Measurements from ENCODE around the gene MPPED2. TPM values are rescaled to one million over a fixed set of nuclear protein-coding genes. Genes with fewer than 3 reads are reported as not detected.

Gene MPPED2
- total RNA-seq, 1 donor from 2014 or later: not detected

DNA sequence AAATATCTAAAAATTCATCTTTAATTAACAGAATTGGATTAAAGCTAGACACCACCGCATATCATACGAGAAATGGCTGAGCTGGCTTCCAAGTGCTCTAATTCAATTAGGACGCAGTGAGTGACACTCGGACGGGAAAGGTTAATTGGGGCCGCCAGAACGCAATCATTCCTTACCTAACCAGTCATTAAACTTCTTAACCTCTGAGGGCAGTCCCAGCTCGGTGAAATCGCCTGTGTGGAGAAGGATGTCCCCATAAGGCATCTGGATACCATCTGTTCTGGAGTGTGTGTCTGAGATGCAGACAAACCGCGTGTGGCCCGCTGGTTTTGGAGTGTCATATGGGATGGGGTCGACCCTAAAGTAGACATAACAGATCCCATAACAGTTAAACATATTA lies 50.3 kb downstream of the MPPED2 start:
- no peak for DNase-seq (ENCODE audit: extremely low read depth, low read depth, low spot score)

DNA sequence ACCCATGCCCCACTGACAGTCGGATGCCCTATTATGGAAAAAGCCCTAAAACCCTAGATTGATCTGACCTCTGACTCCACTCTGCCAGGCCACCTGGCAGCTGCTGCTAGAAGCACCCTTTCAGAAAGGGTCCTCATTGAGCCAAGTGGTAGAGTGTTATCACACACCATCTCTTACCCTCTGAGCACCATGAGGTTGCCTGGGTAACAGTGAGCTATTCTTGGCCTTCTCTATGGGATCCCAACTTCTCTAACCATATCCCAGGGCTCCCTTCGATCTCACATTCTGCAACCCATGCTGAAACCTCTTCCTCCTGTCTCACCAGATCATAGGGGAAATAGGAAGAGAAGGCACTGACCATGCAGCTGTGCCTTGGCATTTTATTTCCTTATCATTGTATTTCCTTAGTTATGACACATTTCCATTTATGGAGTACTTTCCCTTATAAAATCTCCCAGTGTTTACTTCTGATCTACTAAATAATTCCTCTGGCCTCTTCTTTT lies 52.7 kb downstream of the MPPED2 start:
- DNase-seq (ENCODE audit: extremely low read depth, low read depth, low spot score): no peak

DNA sequence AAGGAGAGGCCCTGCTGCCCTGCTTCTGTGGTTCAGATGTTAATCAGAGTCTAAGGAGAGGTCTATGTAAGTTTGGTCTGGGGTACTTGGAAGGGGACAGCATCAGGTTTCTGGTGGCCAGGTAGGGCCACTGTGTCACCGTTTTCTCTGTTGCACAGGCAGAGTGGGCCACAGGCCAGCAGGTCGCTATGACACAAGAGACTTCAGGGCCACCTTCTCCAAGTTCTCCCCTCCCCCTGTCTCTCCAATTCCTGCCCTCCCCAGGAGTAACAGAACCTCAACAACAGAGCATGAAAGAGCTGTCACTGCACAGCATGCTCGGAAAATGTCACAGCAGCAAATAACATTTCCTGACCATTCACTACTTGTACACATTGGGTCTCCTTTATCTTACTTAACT lies 58.6 kb downstream of the MPPED2 start:
- DNase-seq (ENCODE audit: extremely low read depth, low read depth, low spot score): no peak

DNA sequence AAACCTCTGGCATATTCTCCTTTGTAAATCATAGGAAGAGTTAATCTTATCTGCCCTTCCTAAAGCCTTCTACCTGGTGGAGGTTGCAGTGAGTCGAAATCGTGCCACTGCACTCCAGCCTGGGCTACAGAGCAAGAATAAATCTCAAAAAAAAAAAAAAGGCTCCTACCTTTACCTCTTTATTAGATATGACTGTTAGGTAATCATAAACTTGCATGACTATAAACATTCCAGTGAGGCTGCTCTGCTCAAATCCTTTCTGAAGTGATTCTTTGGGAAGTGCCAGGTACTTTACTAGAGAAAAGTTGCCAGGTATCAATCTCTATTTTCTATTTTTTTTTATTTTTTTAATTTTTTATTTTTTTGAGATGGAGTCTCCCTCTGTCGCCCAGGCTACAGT lies 59.6 kb downstream of the MPPED2 start:
- no peak for DNase-seq (ENCODE audit: extremely low read depth, low read depth, low spot score)

DNA sequence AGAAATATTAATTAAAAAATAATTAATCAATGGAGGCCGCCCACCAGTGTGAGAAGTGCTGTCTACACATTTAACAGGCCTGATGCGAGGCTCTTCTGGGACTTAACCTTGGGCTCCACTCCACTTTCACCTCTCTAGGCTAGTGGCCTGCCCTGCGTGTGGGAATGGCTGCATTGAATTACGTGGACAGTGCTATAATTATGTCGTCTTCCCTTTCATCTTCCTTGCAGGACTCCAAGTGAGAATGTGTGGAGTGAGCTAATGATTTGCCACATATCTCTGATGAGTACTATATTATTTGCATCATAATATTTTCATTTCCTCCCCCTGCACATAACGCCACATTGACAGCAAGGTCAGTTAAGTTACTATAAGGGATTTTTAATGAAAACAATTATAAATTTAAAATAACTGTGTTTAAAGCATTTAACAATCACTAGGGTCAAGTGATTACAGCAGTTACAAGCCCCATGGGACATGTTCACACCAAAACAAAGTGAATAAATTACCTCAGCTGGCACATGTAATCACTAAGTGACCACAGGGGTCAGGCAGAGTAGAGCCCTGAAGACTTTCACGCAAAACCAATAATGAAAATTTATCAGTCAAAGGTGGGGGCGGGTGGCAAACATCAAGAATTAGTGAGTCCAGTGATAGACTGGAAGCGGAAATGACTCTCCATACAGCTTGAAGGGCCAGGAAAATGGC lies 63.5 kb downstream of the MPPED2 start:
- no peak for DNase-seq (ENCODE audit: extremely low read depth, low read depth, low spot score)

DNA sequence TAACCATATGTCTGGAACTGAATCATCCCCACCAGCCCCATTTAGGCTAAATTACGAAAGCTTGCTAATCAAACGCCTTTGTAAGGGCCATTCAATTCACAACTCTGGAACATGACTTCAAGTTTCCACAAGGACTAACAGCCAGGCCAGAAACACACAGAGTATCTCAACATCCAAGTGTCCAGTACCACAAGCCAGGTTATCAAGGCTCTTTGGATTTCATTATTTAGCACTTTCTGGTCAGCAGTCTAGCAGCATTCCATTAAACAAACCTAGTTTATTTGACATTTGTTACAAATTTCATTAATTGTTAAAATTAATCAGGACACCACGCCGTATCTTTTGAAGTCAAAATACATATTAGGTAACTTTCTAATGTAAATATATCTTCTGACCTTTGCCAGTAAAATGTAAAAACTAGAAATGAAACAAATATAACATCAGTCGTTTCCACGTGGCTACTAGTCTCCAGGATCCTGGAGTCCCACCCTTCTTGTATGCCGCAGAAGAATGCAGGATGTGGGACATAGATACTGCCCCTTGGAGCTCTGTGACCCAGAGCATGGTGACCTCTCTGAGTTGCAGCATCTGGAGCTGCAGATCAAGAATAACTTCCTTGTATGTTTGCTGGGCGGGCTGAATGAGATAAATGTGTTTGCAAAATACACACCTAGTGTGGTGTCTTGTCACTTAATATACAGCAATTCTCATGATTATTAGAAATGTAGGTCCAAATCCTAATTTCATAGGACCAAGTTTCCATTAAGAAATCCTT lies 64.7 kb downstream of the MPPED2 start:
- DNase-seq (ENCODE audit: extremely low read depth, low read depth, low spot score): no peak

DNA sequence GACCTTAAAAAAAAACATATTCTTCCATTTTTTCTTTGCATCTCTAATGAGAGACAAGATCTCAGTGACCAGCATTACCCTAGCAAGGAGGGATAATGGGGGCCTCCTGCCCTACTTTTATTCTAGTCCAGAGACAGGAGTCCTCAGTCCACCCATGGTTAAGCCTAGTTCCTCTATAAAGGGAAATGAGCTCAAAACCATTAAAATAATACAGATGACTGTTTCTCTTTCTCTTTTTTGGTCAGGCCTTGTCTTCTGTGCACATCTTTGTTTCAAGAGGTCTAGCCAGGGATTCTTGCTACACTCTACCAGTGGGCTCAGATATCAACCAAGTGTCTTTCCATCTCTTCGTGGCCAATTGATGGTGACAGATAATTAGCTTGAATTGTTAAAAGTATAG lies 73.1 kb downstream of the MPPED2 start:
- DNase-seq (ENCODE audit: extremely low read depth, low read depth, low spot score): no peak

DNA sequence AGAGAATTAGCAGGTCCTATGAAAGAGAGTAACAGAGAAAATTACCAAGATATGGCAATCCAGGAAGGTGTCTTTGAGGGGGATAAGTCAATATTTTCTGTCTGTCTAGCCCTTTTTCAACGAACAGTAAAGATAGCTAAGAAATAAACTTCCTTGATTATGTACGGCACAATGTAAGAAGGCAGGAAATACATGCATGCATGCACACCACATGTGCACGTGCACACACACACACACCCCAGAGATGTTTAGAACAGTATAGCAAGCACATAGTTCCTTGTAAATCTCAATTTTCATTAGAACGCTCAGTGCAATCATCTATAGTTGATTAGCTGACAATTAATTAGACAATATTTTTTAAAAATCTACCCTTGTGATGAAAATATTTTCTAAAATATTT lies 74.7 kb downstream of the MPPED2 start:
- DNase-seq (ENCODE audit: extremely low read depth, low read depth, low spot score): no peak

DNA sequence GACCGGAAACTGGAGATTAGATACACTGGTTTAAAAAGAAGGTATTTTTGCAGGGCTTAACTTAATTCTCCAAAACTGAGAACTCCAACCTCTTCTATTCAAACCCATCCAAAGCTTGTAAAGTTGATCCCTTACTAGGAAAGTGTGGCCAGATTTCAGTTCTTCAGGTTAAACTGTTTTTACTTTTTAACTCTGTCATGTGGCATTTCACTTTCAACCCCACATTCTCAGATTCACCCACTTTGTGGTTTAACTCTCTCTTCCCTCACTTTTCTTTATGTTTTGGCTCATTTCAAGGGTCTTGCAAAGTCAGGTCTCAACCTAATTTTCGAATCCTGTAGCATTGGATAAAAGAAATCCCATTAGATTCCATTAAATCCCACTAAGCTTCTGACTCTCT lies 75.4 kb downstream of the MPPED2 start:
- no peak for DNase-seq (ENCODE audit: extremely low read depth, low read depth, low spot score)

DNA sequence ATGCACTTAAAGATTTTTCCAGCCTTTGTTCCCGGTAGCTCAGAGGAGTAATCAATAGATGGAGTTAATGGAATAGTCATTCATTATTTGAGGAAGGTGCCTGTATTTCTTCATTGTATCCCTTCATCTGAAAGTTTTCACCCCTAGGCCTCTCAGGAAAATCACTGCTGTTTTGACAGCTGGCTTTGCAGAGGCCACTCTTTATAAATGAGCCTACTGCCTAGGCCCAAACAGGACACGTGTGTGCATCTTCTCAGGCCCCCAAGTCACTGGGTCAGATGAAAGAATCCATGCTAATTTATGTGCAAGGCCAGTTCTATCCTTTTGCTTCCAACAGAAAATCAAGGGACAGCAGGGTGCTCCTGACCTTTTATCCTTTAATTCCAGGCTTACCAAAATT lies 76.8 kb downstream of the MPPED2 start:
- DNase-seq (ENCODE audit: extremely low read depth, low read depth, low spot score): no peak

DNA sequence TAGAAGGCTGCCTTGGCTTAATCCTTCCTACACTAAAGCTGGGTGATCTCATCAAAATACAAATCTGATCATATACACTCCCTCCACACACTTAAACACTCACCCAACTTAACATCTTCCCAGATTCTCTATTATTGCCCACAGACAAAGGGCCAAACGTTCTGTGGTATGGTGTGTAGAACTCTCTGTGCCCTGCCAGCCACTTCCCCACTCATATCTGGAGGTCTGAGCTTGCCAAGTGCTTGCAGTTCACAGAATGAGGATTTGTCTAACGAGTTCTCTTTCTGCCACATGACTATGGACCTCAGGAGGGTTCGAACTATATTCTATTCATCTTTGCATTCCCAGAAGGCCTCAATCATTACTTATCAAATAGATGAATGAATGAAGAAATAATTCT lies 77.6 kb downstream of the MPPED2 start:
- DNase-seq (ENCODE audit: extremely low read depth, low read depth, low spot score): no peak

DNA sequence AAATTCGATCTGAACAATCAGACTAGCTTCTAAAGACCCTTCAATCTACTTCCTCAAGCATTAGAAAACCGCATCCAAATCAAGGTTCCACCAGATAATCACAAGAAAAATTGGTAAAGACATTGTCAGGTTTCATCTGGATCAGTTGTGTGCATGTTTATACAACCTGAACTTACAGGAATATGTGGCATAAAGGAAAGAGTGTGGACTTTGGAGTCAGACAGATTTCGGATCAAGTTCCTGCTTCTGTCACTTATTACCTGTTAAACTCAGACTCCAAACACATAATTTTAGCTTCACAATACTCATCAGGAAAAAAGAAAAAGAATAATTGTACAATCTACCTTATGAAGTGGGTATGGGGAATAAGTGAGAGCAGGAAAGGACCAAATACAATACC lies 80.5 kb downstream of the MPPED2 start:
- DNase-seq (ENCODE audit: extremely low read depth, low read depth, low spot score): no peak

DNA sequence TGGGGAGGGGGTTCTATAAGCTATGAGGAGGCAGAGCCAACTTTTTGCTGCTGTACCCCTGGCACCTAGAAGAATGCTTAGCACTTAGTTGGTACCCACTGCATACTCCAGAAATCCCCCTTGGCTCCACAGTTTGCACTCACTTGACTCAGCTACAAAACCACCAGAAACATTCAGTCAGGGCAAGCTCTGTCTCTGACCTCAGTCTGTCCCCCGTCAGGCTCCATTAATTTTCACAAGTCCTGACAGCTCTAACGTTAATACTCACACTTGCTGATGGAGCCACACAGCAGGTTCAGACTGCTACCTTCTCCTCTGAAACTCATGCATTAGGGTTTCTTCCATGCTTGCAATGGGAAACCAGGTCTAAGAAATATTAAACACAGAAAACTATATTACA lies 81.7 kb downstream of the MPPED2 start:
- DNase-seq (ENCODE audit: extremely low read depth, low read depth, low spot score): no peak

DNA sequence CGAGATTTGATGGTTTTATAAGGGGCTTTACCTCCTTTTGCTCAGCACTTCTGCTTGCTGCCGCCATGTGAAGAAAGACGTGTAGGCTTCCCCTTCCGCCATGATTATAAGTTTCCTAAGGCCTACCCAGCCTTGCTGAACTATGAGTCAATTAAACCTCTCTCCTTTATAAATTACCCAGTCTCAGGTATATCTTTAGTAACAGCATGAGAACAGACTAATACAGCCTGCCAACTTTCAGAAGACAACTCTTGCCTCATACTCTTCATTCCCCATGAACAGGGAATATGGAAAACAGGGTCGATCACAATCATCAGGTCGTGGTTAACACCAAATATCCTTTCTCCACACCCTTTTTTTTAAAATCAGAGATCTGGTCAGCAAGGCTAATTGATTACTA lies 83.0 kb downstream of the MPPED2 start:
- no peak for DNase-seq (ENCODE audit: extremely low read depth, low read depth, low spot score)

DNA sequence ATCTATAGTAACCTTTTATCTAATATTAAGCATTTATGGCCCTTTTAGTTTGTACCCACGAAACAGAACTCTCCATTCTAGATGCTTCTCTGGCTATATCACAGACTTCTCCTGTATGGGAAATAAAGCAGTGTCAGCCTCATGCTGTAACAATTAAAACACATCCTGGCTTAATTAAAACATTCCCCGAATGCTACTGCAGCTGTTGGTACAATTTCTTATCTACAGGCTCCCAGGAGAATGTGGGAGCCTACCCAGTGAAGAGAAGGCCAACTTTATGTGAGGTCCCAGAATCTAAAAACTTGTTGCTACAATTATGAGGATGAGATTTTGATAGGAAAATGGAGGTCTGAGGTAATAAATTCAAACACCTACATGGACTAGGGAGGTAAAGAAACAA lies 83.8 kb downstream of the MPPED2 start:
- DNase-seq (ENCODE audit: extremely low read depth, low read depth, low spot score): no peak

DNA sequence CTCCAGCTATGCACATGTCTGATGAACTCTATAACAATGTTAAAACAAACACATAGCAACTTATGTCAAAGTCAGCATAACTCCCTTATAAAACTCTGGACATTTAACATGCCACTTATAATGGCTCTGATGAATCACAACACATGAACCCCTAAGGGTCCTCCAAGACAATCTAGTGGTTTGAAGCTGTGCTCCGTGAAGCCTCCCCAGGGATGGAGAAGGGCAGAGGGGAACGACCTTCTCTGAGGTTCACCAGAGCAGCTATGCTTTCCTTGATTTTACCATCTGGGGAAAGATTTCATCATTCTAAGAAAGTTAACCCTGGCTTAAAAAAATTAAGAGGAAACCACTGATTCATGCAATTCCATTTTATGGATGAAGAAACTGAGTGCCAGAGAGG lies 84.4 kb downstream of the MPPED2 start:
- DNase-seq (ENCODE audit: extremely low read depth, low read depth, low spot score): no peak

DNA sequence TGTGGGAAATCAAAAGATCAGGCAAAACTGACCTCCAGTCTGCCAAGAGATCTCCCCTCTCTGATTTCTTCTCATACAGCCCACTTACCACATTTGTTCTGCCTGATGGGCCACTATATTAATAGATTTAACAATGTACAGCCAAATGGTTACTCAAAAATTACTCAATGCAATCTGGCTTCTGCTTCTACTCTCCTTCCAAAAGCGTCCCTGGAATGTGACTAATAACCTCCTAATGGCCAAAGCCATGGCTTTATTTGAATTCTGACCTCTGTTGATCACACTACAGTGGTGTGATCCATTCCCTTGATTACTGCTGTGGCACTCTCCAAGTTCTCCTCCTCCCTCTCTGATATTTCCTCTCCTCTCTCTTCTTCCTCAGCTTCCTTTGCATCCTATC lies 86.2 kb downstream of the MPPED2 start:
- no peak for DNase-seq (ENCODE audit: extremely low read depth, low read depth, low spot score)

DNA sequence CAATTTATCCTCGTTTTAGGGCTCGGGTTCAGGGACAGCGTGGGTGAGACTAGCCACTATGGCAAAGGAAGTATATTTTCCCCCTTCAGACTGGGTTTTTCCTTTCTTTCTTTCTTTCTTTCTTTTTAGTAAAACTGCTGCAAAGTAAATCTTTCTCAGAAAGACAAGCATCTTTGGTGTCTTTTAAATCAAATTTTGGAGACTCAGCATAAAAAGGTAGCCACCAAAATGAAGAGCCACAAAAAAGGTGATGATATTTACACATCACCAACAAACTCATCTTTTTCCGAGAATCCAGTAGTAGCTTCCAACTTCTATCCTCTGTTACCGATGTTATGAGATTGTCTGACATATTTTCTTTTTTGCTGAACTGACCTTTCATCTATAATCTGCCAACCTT lies 88.6 kb downstream of the MPPED2 start:
- no peak for DNase-seq (ENCODE audit: extremely low read depth, low read depth, low spot score)

DNA sequence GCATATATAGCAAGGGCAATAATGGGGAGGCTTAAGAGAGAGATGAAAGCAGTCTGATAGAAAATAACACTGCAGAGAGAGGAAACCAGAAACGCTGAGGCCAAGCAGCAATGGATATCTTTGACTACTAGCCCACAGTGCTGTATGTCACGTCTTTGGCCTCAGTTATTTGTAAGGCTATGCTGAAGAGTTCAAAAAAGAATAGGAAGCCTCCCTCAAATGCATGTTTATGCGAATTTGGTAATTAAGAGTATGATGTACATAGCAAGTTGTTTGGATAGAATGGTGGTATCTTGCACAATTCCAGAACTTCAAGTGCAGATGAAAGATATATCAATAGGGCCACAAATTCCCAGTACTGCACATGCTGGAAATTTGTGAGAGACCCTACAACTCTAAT lies 89.2 kb downstream of the MPPED2 start:
- DNase-seq (ENCODE audit: extremely low read depth, low read depth, low spot score): no peak

DNA sequence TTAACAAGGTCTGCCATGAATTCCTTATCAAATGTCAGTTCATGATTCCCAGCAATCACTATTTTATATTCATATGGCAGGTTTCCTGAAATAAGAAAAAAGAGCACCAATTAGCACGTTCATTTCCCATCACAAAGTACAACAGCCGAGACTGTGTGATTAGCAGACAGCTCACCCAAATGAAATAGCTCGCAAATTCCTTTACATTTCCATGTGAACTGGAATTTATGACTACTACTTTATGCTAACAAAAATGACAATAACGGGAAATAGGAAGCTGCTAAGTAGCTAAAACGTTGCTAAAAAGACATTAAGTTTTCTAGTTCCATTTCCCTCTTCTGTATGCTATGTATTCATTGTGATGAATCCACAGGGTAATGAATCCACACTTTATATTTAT lies 90.7 kb downstream of the MPPED2 start:
- DNase-seq (ENCODE audit: extremely low read depth, low read depth, low spot score): no peak

DNA sequence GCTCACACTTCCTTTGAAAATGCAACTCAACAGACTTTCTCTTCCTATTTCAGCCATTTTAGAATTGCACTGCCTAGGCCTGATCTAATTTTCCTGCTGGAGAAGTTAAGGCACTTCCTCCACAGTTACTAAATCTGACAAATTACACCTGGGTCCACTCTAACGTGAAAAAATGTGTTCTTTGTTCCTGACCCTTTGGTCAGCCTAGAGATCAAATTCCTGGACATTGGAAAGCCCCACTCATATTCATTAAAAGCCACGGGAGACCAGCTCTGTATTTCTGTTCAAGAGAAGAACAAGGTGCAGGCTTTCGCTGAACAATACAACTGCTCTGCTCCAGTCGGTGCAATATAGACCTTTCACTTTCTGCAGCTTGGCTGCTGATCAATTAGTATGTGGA lies 96.6 kb downstream of the MPPED2 start:
- no peak for DNase-seq (ENCODE audit: extremely low read depth, low read depth, low spot score)

DNA sequence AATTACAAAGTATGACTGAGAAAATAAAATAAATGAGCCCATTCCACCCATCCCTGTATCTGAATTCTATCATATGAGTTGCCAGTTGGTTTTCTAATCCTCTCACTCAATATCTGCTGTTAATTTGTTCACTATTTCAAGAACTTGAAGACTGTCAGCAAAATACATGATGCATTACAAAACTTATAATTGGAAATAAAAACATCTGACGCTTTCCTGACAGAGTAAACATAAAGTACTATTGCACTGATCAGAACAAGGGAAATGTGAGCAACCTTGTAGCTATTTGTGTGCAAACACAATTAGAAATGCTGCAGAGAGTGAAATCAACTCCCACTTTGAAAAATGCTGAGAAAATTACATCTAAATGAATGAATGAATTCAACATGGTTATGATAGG lies 97.1 kb downstream of the MPPED2 start:
- DNase-seq (ENCODE audit: extremely low read depth, low read depth, low spot score): no peak

All from glomerular endothelial cell (primary cell).